WERI-Rb-1 (cell line): ENCODE results near the gene GPC3.

Experiments used
- DNase-seq: peaks from one replicate; pipeline ENCODE4 v3.0.0-alpha.2; 2020
- H3K27ac ChIP-seq: fragments of 250-450 bp; sonication (Bioruptor Pico); 2 replicates; pipeline ENCODE4 v1.5.1; 2020; ENCODE audit warnings: mild to moderate bottlenecking, moderate library complexity
- H3K27me3 ChIP-seq: fragments of 250-450 bp; sonication (Bioruptor Pico); 2 replicates; pipeline ENCODE4 v1.5.1; 2021; ENCODE audit warnings: mild to moderate bottlenecking, low read depth, moderate library complexity; ENCODE audit not compliant: insufficient read depth, severe bottlenecking
- H3K36me3 ChIP-seq: fragments of 250-450 bp; sonication (Bioruptor Pico); 2 replicates; pipeline ENCODE4 v1.5.1; 2020; ENCODE audit warnings: mild to moderate bottlenecking, moderate library complexity
- H3K4me3 ChIP-seq: 2 replicates; pipeline ENCODE4 v1.5.1; 2011; ENCODE audit warnings: low read depth, mild to moderate bottlenecking, control low read depth, low read length
- H3K9me3 ChIP-seq: fragments of 250-450 bp; sonication (Bioruptor Pico); 2 replicates; pipeline ENCODE4 v1.5.1; 2021; ENCODE audit warnings: mild to moderate bottlenecking, moderate library complexity; ENCODE audit not compliant: severe bottlenecking
- TF ChIP-seq, protein P1 (sequence below): IDR thresholded peaks from 2 replicates; pipeline ENCODE4 v1.5.1; 2011; ENCODE audit warnings: low read depth, mild to moderate bottlenecking, control low read depth, inconsistent platforms, low read length

The GPC3 gene

GRCh38 chrX:133570549-133570948 lies 414.8 kb downstream of the GPC3 start:
- no peak for DNase-seq
- Histone ChIP-seq H3K4me3 (no peak overlapping the region), H3K27me3 (peaks cover 38% of the 10 kb centered on the region), H3K36me3 (no peaks in the 10 kb centered on the region), H3K27ac (no peak overlapping the region), H3K9me3 (no peaks in the 10 kb centered on the region)
- TF ChIP-seq, protein P1, sequence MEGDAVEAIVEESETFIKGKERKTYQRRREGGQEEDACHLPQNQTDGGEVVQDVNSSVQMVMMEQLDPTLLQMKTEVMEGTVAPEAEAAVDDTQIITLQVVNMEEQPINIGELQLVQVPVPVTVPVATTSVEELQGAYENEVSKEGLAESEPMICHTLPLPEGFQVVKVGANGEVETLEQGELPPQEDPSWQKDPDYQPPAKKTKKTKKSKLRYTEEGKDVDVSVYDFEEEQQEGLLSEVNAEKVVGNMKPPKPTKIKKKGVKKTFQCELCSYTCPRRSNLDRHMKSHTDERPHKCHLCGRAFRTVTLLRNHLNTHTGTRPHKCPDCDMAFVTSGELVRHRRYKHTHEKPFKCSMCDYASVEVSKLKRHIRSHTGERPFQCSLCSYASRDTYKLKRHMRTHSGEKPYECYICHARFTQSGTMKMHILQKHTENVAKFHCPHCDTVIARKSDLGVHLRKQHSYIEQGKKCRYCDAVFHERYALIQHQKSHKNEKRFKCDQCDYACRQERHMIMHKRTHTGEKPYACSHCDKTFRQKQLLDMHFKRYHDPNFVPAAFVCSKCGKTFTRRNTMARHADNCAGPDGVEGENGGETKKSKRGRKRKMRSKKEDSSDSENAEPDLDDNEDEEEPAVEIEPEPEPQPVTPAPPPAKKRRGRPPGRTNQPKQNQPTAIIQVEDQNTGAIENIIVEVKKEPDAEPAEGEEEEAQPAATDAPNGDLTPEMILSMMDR: no peak

DNA sequence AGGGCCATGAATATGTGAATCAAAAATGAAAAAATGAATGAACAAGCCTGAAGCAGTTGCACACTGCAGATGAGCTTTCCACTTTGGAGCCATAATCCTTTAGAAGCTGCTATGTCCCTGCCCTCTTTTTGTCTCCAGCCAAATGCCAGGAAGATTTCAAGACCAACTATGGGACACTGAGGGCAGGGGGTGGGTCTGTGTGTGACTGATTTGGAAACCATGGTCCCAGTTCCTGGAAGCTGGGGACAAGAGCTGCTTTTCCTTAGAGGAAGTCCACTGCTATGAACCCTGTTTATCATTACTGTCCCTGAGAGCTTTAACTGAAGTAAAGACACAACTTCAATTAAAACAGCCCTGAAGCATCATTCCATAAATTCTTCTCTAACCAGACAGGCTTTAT lies 416.2 kb downstream of the GPC3 start:
- TF ChIP-seq, protein P1: no peak
- DNase-seq: no peak
- Histone ChIP-seq H3K4me3 (no peak overlapping the region), H3K27ac (no peak overlapping the region), H3K36me3 (no peaks in the 10 kb centered on the region), H3K9me3 (no peaks in the 10 kb centered on the region), H3K27me3 (peaks cover 25% of the 10 kb centered on the region)

DNA sequence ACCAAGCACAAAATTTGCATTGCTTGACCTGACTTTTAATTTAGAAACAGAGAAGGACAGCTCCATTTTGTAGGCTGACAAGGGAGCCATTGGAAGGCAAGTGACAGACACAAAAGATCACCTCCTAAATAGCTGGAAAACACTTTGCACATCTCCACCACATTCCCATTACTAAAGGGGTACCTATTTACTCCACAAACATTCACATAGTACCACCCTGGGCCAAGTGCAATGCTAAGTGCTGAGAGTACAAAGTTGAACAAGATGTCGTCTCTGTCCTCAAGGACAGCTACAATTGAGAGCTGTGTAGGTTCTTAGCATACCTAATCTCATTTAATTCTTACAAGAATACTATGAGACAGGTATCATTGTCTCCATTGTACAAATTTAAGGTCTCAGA lies 417.3 kb downstream of the GPC3 start:
- TF ChIP-seq, protein P1: no peak
- DNase-seq: no peak
- Histone ChIP-seq H3K4me3 (no peak overlapping the region), H3K9me3 (no peaks in the 10 kb centered on the region), H3K27ac (no peak overlapping the region), H3K36me3 (no peaks in the 10 kb centered on the region), H3K27me3 (peaks cover 29% of the 10 kb centered on the region)

DNA sequence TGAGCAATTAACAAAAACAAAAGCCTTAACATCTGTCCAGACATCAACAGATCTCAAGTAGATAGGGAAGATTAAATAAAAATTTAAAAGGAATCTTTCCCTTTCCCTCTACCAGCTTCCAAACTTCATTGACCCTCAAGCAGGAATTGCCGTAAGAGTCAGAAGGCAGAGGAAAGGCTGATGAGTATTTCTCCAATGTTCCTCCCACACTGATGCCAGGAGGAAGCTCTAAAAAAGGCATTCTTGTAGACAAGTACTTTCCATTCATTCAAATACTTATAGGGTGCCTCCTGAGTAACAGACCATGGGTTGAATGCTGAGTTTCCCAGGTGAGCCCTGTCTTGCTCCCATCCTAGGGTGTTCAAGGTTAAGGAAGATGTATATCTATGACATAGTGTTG lies 418.5 kb downstream of the GPC3 start:
- H3K9me3 ChIP-seq: no peaks in the 10 kb centered on the region
- peaks cover 33% of the 10 kb centered on the region for H3K27me3 ChIP-seq
- DNase-seq: no peak
- H3K36me3 ChIP-seq: no peaks in the 10 kb centered on the region
- no peak overlapping the region for H3K27ac ChIP-seq
- H3K4me3 ChIP-seq: no peak overlapping the region
- TF ChIP-seq, protein P1: no peak

GRCh38 chrX:133563705-133564104 lies 421.7 kb downstream of the GPC3 start:
- no peaks in the 10 kb centered on the region for H3K36me3 ChIP-seq
- no peak for DNase-seq
- no peaks in the 10 kb centered on the region for H3K9me3 ChIP-seq
- no peak overlapping the region for H3K27ac ChIP-seq
- TF ChIP-seq, protein P1: no peak
- H3K27me3 ChIP-seq: peaks cover 34% of the 10 kb centered on the region
- no peak overlapping the region for H3K4me3 ChIP-seq

DNA sequence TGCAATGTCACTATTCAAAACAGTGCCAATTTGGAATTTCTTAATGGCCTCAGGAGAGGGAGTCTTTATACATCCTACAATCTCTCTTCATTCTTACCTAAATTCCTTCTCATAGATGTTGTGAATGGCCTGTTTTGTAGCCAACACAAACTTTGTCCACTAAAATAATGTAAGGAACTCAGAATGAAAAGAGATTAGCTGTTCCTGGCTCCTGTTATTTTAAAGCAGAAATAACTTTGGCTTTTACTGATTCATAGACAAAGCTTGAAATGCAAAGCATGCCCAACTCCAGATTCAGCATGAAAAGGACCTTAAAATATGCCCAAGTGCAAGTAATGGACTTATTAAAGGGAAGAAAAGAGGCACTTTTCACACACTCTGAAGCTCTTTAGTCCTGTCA lies 424.1 kb downstream of the GPC3 start:
- Histone ChIP-seq H3K27ac (no peak overlapping the region), H3K36me3 (no peaks in the 10 kb centered on the region), H3K27me3 (peaks cover 33% of the 10 kb centered on the region), H3K9me3 (no peaks in the 10 kb centered on the region), H3K4me3 (no peak overlapping the region)
- TF ChIP-seq, protein P1: no peak
- no peak for DNase-seq
